IMR-90 (cell line): ENCODE data around the gene HES6. TPM values are rescaled to one million over a fixed set of nuclear protein-coding genes. Genes with fewer than 3 reads are reported as not detected.

Source experiments
- ATAC-seq: fragments of 200-7000 bp; cut with Tn5 transposase; 2 replicates; pipeline ENCODE4 v1.9.1; 2020; ENCODE audit warnings: low read depth, mild to moderate bottlenecking, moderate library complexity
- BruUV-seq: library from RNA; stranded (reverse); fragments of 400-500 nt; replicated peaks from 2 replicates; lab custom pipeline; 2021; lab: Mats Ljungman, UMichigan
- CTCF ChIA-PET: fragments of 300-600 bp; formaldehyde crosslinking; extraction: SDS; loops from one replicate; lab custom pipeline; 2021; ENCODE audit warnings: antibody characterized with exemption; lab: Yijun Ruan, JAX
- POLR2A ChIA-PET: fragments of 300-600 bp; sonication (Branson Sonifier 250); formaldehyde crosslinking; loops from one replicate; lab custom pipeline; 2022; ENCODE audit warnings: antibody characterized with exemption; ENCODE audit not compliant: unreplicated experiment; lab: Charles Lee
- DNase-seq: peaks from one replicate; pipeline ENCODE4 v3.0.0; 2013
- H2AFZ ChIP-seq: replicated peaks from 2 replicates; pipeline ENCODE3; 2013; ENCODE audit warnings: low read length, mild to moderate bottlenecking; ENCODE audit not compliant: poor library complexity
- H2AK5ac ChIP-seq: 2 replicates; pipeline ENCODE4 v1.6.1; 2013; ENCODE audit warnings: low read depth, low read length, inconsistent platforms
- H2AK9ac ChIP-seq: replicated peaks from 2 replicates; pipeline ENCODE3; 2013; ENCODE audit warnings: mild to moderate bottlenecking, low read depth, low read length, moderate library complexity; ENCODE audit not compliant: poor library complexity
- H2BK120ac ChIP-seq: 2 replicates; pipeline ENCODE4 v1.6.1; 2013; ENCODE audit warnings: low read depth, low read length, inconsistent platforms
- H2BK15ac ChIP-seq: 3 replicates; pipeline ENCODE4 v1.6.1; 2013; ENCODE audit warnings: low read depth, low read length, inconsistent platforms
- H2BK20ac ChIP-seq: 2 replicates; pipeline ENCODE4 v1.6.1; 2013; ENCODE audit warnings: low read depth, mild to moderate bottlenecking, inconsistent platforms, low read length, moderate library complexity
- H2BK5ac ChIP-seq: 2 replicates; pipeline ENCODE4 v1.6.1; 2013; ENCODE audit warnings: mild to moderate bottlenecking, low read depth, low read length, inconsistent platforms; ENCODE audit not compliant: poor library complexity, severe bottlenecking
- H3K14ac ChIP-seq: replicated peaks from 2 replicates; pipeline ENCODE4 v1.6.1; 2013; ENCODE audit warnings: low read depth, low read length, inconsistent platforms
- H3K18ac ChIP-seq: 2 replicates; pipeline ENCODE4 v1.6.1; 2013; ENCODE audit warnings: low read depth, low read length, control low read depth
- H3K23ac ChIP-seq: 2 replicates; pipeline ENCODE4 v1.6.1; 2013; ENCODE audit warnings: low read depth, low read length, inconsistent platforms
- H3K27ac ChIP-seq: 2 replicates; pipeline ENCODE4 v1.5.1; 2013; ENCODE audit warnings: mild to moderate bottlenecking, control low read depth, low read length; ENCODE audit not compliant: insufficient read depth
- H3K27me3 ChIP-seq: 2 replicates; pipeline ENCODE4 v1.6.1; 2013; ENCODE audit warnings: low read length; ENCODE audit not compliant: control insufficient read depth, insufficient read depth
- H3K36me3 ChIP-seq: 2 replicates; pipeline ENCODE4 v1.6.1; 2013; ENCODE audit warnings: low read length, mixed read lengths; ENCODE audit not compliant: control insufficient read depth, insufficient read depth
- H3K4ac ChIP-seq: 2 replicates; pipeline ENCODE4 v1.6.1; 2013; ENCODE audit warnings: low read depth, low read length, inconsistent platforms
- H3K4me1 ChIP-seq: 2 replicates; pipeline ENCODE4 v1.6.1; 2013; ENCODE audit warnings: low read length, mixed read lengths; ENCODE audit not compliant: control insufficient read depth, insufficient read depth
- H3K4me2 ChIP-seq: 2 replicates; pipeline ENCODE4 v1.6.1; 2013; ENCODE audit warnings: low read depth, mild to moderate bottlenecking, control low read depth, low read length, moderate library complexity
- H3K4me3 ChIP-seq: 2 replicates; pipeline ENCODE4 v1.5.1; 2013; ENCODE audit warnings: low read depth, mild to moderate bottlenecking, control low read depth, low read length, moderate library complexity; ENCODE audit not compliant: insufficient read depth
- H3K56ac ChIP-seq: 2 replicates; pipeline ENCODE4 v1.6.1; 2013; ENCODE audit warnings: low read length, inconsistent platforms; ENCODE audit not compliant: insufficient read depth; ENCODE audit errors: extremely low read depth
- H3K79me1 ChIP-seq, 2 experiments: 2 replicates each; pipeline ENCODE4 v1.6.1; 2013; ENCODE audit warnings: low read length in 2 of 2, inconsistent platforms in 1 of 2, low read depth in 1 of 2
- H3K9ac ChIP-seq: 2 replicates; pipeline ENCODE4 v1.6.1; 2013; ENCODE audit warnings: low read depth, low read length, control low read depth
- H3K9me1 ChIP-seq: 2 replicates; pipeline ENCODE4 v1.6.1; 2013; ENCODE audit warnings: low read length, inconsistent platforms; ENCODE audit not compliant: insufficient read depth
- H3K9me3 ChIP-seq: 2 replicates; pipeline ENCODE4 v1.6.1; 2013; ENCODE audit warnings: low read length; ENCODE audit not compliant: control insufficient read depth, insufficient read depth
- H4K20me1 ChIP-seq: 2 replicates; pipeline ENCODE4 v1.6.1; 2013; ENCODE audit warnings: low read length, inconsistent platforms; ENCODE audit not compliant: insufficient read depth
- H4K5ac ChIP-seq: 2 replicates; pipeline ENCODE4 v1.6.1; 2013; ENCODE audit warnings: mild to moderate bottlenecking, low read depth, low read length, control low read depth
- H4K8ac ChIP-seq, 2 experiments: 2 replicates each; pipeline ENCODE4 v1.6.1; 2013; ENCODE audit warnings: low read depth in 2 of 2, low read length in 2 of 2, control low read depth in 1 of 2, inconsistent platforms in 1 of 2
- H4K91ac ChIP-seq: 2 replicates; pipeline ENCODE4 v1.6.1; 2013; ENCODE audit warnings: low read depth, low read length, inconsistent platforms; ENCODE audit not compliant: insufficient read depth
- BHLHE40 ChIP-seq: fragments of 150-350 bp; IDR thresholded peaks from 2 replicates; pipeline ENCODE4 v1.6.1; 2016; ENCODE audit warnings: mild to moderate bottlenecking, low read depth, low read length
- CEBPB ChIP-seq: IDR thresholded peaks from 2 replicates; pipeline ENCODE4 v1.6.1; 2012; ENCODE audit warnings: low read depth, low read length, improper control_type of control experiment
- CHD1 ChIP-seq: IDR thresholded peaks from 2 replicates; pipeline ENCODE4 v1.6.1; 2012; ENCODE audit warnings: low read depth, low read length, improper control_type of control experiment
- CTCF ChIP-seq: conservative IDR thresholded peaks from 2 replicates; pipeline ENCODE4 v1.5.1; 2012; ENCODE audit warnings: mild to moderate bottlenecking, low read depth, low read length, improper control_type of control experiment
- FOS ChIP-seq: fragments of 150-350 bp; IDR thresholded peaks from 2 replicates; pipeline ENCODE4 v1.6.1; 2016; ENCODE audit warnings: low read depth, low read length
- MAFK ChIP-seq: IDR thresholded peaks from 2 replicates; pipeline ENCODE4 v1.6.1; 2012; ENCODE audit warnings: low read depth, low read length, improper control_type of control experiment
- MAZ ChIP-seq: IDR thresholded peaks from 2 replicates; pipeline ENCODE4 v1.6.1; 2012; ENCODE audit warnings: low read depth, mild to moderate bottlenecking, low read length, improper control_type of control experiment, moderate library complexity, borderline replicate concordance
- MXI1 ChIP-seq: IDR thresholded peaks from 2 replicates; pipeline ENCODE4 v1.6.1; 2012; ENCODE audit warnings: low read depth, mild to moderate bottlenecking, low read length, moderate library complexity, borderline replicate concordance
- NFE2L2 ChIP-seq: fragments of 150-350 bp; IDR thresholded peaks from 2 replicates; pipeline ENCODE4 v1.6.1; 2016; ENCODE audit warnings: low read depth, mild to moderate bottlenecking, low read length
- POLR2A ChIP-seq: IDR thresholded peaks from 2 replicates; pipeline ENCODE4 v1.6.1; 2012; ENCODE audit warnings: mild to moderate bottlenecking, low read depth, low read length
- RAD21 ChIP-seq: IDR thresholded peaks from 2 replicates; pipeline ENCODE4 v1.6.1; 2012; ENCODE audit warnings: low read length, improper control_type of control experiment
- RCOR1 ChIP-seq: IDR thresholded peaks from 2 replicates; pipeline ENCODE4 v1.6.1; 2012; ENCODE audit warnings: mild to moderate bottlenecking, low read length, improper control_type of control experiment; ENCODE audit not compliant: insufficient replicate concordance
- RFX5 ChIP-seq: IDR thresholded peaks from 2 replicates; pipeline ENCODE4 v1.8.0; 2012; ENCODE audit warnings: low read depth, mild to moderate bottlenecking, low read length, moderate library complexity
- SMC3 ChIP-seq: fragments of 150-350 bp; IDR thresholded peaks from 2 replicates; pipeline ENCODE4 v1.6.1; 2016; ENCODE audit warnings: low read depth, mild to moderate bottlenecking, antibody characterized with exemption, low read length, moderate library complexity
- WGBS, 2 experiments: methylation state at CpG; one replicate each; pipeline versions ENCODE4 v1.1.5 to v1.1.7; 2013; ENCODE audit warnings: missing lambda C conversion rate in 2 of 2; ENCODE audit not compliant: insufficient read length in 1 of 2; ENCODE audit errors: extremely low coverage in 2 of 2; 5-methylcytosine and 5-hydroxymethylcytosine counted together
- dilution Hi-C: fragments of 300-500 bp; cut with HindIII; formaldehyde crosslinking; loops from one replicate; pipeline ENCODE4 v1.14.3; 2018; ENCODE audit warnings: low sequenced_read_pairs; ENCODE audit not compliant: unreplicated experiment
- in situ Hi-C: fragments of 300-500 bp; cut with MboI; formaldehyde crosslinking; loops from 3 replicates; pipeline ENCODE4 v1.14.3; 2019; ENCODE audit warnings: low sequenced_read_pairs, inconsistent platforms, mixed read lengths
- intact Hi-C: fragments of 100-400 bp; cut with micrococcal nuclease; formaldehyde crosslinking; loops from 2 replicates; pipeline ENCODE4 v1.10.0; 2022
- polyA plus RNA-seq, 3 experiments: library from polyadenylated mRNA; depleted of rRNA; stranded (reverse); fragments of >200 nt; gene quantifications; 2 replicates each; pipeline ENCODE4 v1.2.3, GENCODE V29; 2012; ENCODE audit warnings: low replicate concordance in 1 of 3
- total RNA-seq: library from RNA; depleted of rRNA; stranded (reverse); fragments of >200 nt; gene quantifications from 2 replicates; pipeline ENCODE4 v1.2.3, GENCODE V29; 2012
- TF ChIP-seq, protein P1 (sequence below): fragments of 150-350 bp; IDR thresholded peaks from 2 replicates; pipeline ENCODE4 v1.6.1; 2017; ENCODE audit warnings: mild to moderate bottlenecking, antibody characterized with exemption, low read length, low read depth
- TF ChIP-seq, protein P2 (sequence below): fragments of 150-350 bp; IDR thresholded peaks from 2 replicates; pipeline ENCODE4 v1.6.1; 2016; ENCODE audit warnings: low read depth, mild to moderate bottlenecking, low read length, moderate library complexity, borderline replicate concordance

The HES6 gene
- total and polyA plus RNA-seq, 2 of the 4 experiments (the other 2 are of a cell fraction), result 1.3 to 3.3 TPM

GRCh38 chr2:238277695-238278094 is 37.9 kb upstream of the HES6 start:
- H2AK9ac ChIP-seq, result no peak overlapping the region
- BruUV-seq, result no TSS peak
- POLR2A ChIA-PET, result no interaction called here
- H4K20me1 ChIP-seq, result no peaks in the 10 kb centered on the region
- H2BK15ac ChIP-seq, result no peak overlapping the region
- H2BK20ac ChIP-seq, result no peak overlapping the region
- no peak overlapping the region for H3K4me3 ChIP-seq
- H3K23ac ChIP-seq, result no peak overlapping the region
- ATAC-seq (no peak), DNase-seq (no peak)
- no peaks in the 10 kb centered on the region for H3K9me3 ChIP-seq
- H3K56ac ChIP-seq, result no peak overlapping the region
- H3K27ac ChIP-seq, result no peak overlapping the region
- H3K9me1 ChIP-seq, result no peaks in the 10 kb centered on the region; the same call in 1 of the 2 replicates
- no peak overlapping the region for H2BK5ac ChIP-seq
- H4K8ac ChIP-seq, result no peak overlapping the region
- no peak overlapping the region for H2BK120ac ChIP-seq
- H3K14ac ChIP-seq, result no peak overlapping the region
- no peak overlapping the region for H3K9ac ChIP-seq
- H4K91ac ChIP-seq, result no peak overlapping the region
- H3K4ac ChIP-seq, result no peak overlapping the region
- no peaks in the 10 kb centered on the region for H3K4me1 ChIP-seq
- no peak overlapping the region for H3K18ac ChIP-seq
- H3K27me3 ChIP-seq, result no peaks in the 10 kb centered on the region
- in situ Hi-C loops (no loop called here), intact Hi-C loops (no loop called here), dilution Hi-C loops (no loop called here)
- CTCF ChIA-PET, result no interaction called here
- H3K4me2 ChIP-seq, result no peak overlapping the region
- no peak overlapping the region for H2AK5ac ChIP-seq
- H3K79me1 ChIP-seq, result peaks cover 6 to 17% of the 10 kb centered on the region in 2 experiments; a peak in 3 of 4 replicates
- H2AFZ ChIP-seq, result no peak overlapping the region
- no peak for TF ChIP-seq MAFK
- TF ChIP-seq MAZ, result no peak
- TF ChIP-seq CHD1, result no peak
- no peak for TF ChIP-seq MXI1
- no peak for TF ChIP-seq POLR2A
- TF ChIP-seq NFE2L2, result no peak
- TF ChIP-seq, protein P1, sequence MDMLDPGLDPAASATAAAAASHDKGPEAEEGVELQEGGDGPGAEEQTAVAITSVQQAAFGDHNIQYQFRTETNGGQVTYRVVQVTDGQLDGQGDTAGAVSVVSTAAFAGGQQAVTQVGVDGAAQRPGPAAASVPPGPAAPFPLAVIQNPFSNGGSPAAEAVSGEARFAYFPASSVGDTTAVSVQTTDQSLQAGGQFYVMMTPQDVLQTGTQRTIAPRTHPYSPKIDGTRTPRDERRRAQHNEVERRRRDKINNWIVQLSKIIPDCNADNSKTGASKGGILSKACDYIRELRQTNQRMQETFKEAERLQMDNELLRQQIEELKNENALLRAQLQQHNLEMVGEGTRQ, result no peak
- no peak for TF ChIP-seq BHLHE40
- no peak; the same call in 1 of the 2 replicates for TF ChIP-seq CTCF
- TF ChIP-seq, protein P2, sequence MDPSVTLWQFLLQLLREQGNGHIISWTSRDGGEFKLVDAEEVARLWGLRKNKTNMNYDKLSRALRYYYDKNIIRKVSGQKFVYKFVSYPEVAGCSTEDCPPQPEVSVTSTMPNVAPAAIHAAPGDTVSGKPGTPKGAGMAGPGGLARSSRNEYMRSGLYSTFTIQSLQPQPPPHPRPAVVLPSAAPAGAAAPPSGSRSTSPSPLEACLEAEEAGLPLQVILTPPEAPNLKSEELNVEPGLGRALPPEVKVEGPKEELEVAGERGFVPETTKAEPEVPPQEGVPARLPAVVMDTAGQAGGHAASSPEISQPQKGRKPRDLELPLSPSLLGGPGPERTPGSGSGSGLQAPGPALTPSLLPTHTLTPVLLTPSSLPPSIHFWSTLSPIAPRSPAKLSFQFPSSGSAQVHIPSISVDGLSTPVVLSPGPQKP, result no peak
- TF ChIP-seq RCOR1, result no peak
- TF ChIP-seq CEBPB, result no peak
- no peak for TF ChIP-seq RFX5
- TF ChIP-seq SMC3, result no peak
- TF ChIP-seq FOS, result no peak
- no peak for TF ChIP-seq RAD21
- H3K36me3 ChIP-seq, result peaks cover 19% of the 10 kb centered on the region
- 89% methylated on average over 8 of the region's 15 CpGs; no CpG with 5 or more reads in 1 of the 2 experiments for whole genome bisulfite sequencing, 2 experiments
- H4K5ac ChIP-seq, result no peak overlapping the region
